Duodenal mucosa (tissue), 2 donors: ENCODE results near the gene SIGLEC12.
"Not testable (repeated sequence)": the region's sequence is repeated elsewhere in the genome, so short reads cannot be mapped to it uniquely, and the experiment has no call there.

Experiments
- H3K27ac ChIP-seq: one replicate; pipeline ENCODE4 v1.7.0; 2013; ENCODE audit warnings: low read depth, low read length
- H3K27me3 ChIP-seq, 2 donors: one replicate each; pipeline ENCODE4 v1.7.0; 2013; ENCODE audit warnings: low read length in 2 of 2, control low read depth in 1 of 2; ENCODE audit not compliant: insufficient read depth in 2 of 2, control insufficient read depth in 1 of 2
- H3K36me3 ChIP-seq, 2 donors: one replicate each; pipeline ENCODE4 v1.7.0; 2013; ENCODE audit warnings: low read length in 2 of 2, control low read depth in 1 of 2; ENCODE audit not compliant: insufficient read depth in 2 of 2, control insufficient read depth in 1 of 2
- H3K4me1 ChIP-seq, 2 donors: one replicate each; pipeline ENCODE4 v1.7.0; 2013; ENCODE audit warnings: low read length in 2 of 2, control low read depth in 1 of 2; ENCODE audit not compliant: insufficient read depth in 2 of 2, control insufficient read depth in 1 of 2
- H3K4me3 ChIP-seq, 2 donors: one replicate each; pipeline ENCODE4 v1.7.0; 2013; ENCODE audit warnings: low read length in 2 of 2, low read depth in 1 of 2
- H3K9ac ChIP-seq, 2 donors: one replicate each; pipeline ENCODE4 v1.7.0; 2013; ENCODE audit warnings: low read length in 2 of 2, low read depth in 1 of 2
- H3K9me3 ChIP-seq, 2 donors: one replicate each; pipeline ENCODE4 v1.7.0; 2013; ENCODE audit warnings: low read length in 2 of 2, control low read depth in 1 of 2; ENCODE audit not compliant: control insufficient read depth in 1 of 2

The SIGLEC12 gene

DNA sequence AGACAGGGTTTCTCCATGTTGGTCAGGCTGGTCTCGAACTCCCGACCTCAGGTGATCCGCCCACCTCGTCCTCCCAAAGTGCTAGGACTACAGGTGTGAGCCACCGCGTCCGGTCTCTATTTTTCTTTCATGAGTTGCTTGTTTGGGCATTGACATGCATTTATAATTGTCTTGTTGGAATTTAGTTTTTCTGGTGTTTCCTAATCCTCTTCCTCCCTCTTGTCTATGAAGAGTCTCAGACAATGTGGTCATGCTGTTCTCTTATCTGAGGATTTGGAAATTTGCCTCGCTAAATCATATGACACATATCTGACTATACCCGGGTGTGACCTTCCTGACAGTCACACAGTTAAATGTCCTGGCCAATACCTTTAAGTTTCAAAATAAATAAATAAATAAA is 30.6 kb downstream of the SIGLEC12 start:
- Histone ChIP-seq H3K36me3 (no peaks in the 10 kb centered on the region), H3K9ac (no peak overlapping the region), H3K27ac (no peak overlapping the region), H3K4me3 (no peak overlapping the region), H3K9me3 (no peaks in the 10 kb centered on the region), H3K4me1 (peaks cover 25 to 26% of the 10 kb centered on the region in 2 donors), H3K27me3 (no peaks in the 10 kb centered on the region)

DNA sequence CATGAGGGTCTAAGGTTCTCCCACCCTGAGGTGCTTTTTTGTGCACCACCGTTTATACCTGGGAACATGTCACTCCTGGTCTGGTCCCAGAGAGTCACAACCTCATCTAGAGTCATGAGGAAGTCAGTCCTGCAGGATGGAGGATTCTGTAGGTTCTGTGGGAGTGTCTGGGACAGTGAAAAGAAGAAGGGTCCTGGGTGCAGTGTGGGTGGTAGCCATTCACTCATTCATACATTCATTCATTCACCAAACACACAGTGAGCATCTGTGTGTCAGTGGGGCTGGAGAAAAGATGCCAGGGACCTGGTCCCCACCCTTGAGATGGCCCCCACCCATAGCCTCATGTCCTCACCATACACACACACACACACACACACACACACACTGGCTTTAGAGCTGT is 32.0 kb downstream of the SIGLEC12 start:
- Histone ChIP-seq H3K36me3 (no peaks in the 10 kb centered on the region), H3K4me3 (no peak overlapping the region), H3K9ac (no peak overlapping the region), H3K4me1 (peaks cover 19 to 20% of the 10 kb centered on the region in 2 donors), H3K27me3 (no peaks in the 10 kb centered on the region), H3K9me3 (no peaks in the 10 kb centered on the region), H3K27ac (no peak overlapping the region)

- no peaks in the 10 kb centered on the region for H3K36me3 ChIP-seq
- no peak overlapping the region for H3K4me3 ChIP-seq
- H3K4me1 ChIP-seq = peaks cover 14 to 16% of the 10 kb centered on the region in 2 donors
- H3K27ac ChIP-seq = no peak overlapping the region
- H3K9me3 ChIP-seq = no peaks in the 10 kb centered on the region
- no peak overlapping the region for H3K9ac ChIP-seq
- H3K27me3 ChIP-seq = no peaks in the 10 kb centered on the region
These were observed 32.4 kb downstream of the SIGLEC12 start for GRCh38 chr19:51469162-51469561.

- no peak overlapping the region for H3K4me3 ChIP-seq
- no peaks in the 10 kb centered on the region for H3K27me3 ChIP-seq
- no peaks in the 10 kb centered on the region for H3K36me3 ChIP-seq
- H3K9ac ChIP-seq = no peak overlapping the region
- H3K9me3 ChIP-seq = no peaks in the 10 kb centered on the region
- no peak overlapping the region for H3K27ac ChIP-seq
- H3K4me1 ChIP-seq = peaks cover 11 to 12% of the 10 kb centered on the region in 2 donors
These were observed 33.1 kb downstream of the SIGLEC12 start for GRCh38 chr19:51468545-51468920.

GRCh38 chr19:51467864-51468544 is 33.6 kb downstream of the SIGLEC12 start:
- Histone ChIP-seq H3K27ac (no peak overlapping the region), H3K9ac (no peak overlapping the region), H3K4me1 (peaks cover 7 to 9% of the 10 kb centered on the region in 2 donors), H3K4me3 (no peak overlapping the region), H3K9me3 (no peaks in the 10 kb centered on the region), H3K27me3 (peaks cover 0 to under 1% of the 10 kb centered on the region in 2 donors), H3K36me3 (no peaks in the 10 kb centered on the region)

- no peaks in the 10 kb centered on the region for H3K36me3 ChIP-seq
- peaks cover 0 to 3% of the 10 kb centered on the region in 2 donors for H3K4me1 ChIP-seq
- H3K9me3 ChIP-seq = no peaks in the 10 kb centered on the region
- H3K9ac ChIP-seq = no peak overlapping the region
- H3K4me3 ChIP-seq = no peak overlapping the region
- H3K27ac ChIP-seq = no peak overlapping the region
- H3K27me3 ChIP-seq = peaks cover 6% of the 10 kb centered on the region in 2 donors
These were observed 34.9 kb downstream of the SIGLEC12 start for GRCh38 chr19:51466723-51467122.

- H3K9me3 ChIP-seq, H3K36me3 ChIP-seq, H3K9ac ChIP-seq, H3K27ac ChIP-seq, H3K27me3 ChIP-seq, H3K4me3 ChIP-seq: not testable (repeated sequence)
- H3K4me1 ChIP-seq = peaks cover 0 to 12% of the 10 kb centered on the region in 2 donors
These were observed 37.5 kb downstream of the SIGLEC12 start for GRCh38 chr19:51463976-51464581.

GRCh38 chr19:51462681-51463080 is 38.9 kb downstream of the SIGLEC12 start:
- H3K9ac ChIP-seq = no peak overlapping the region
- no peak overlapping the region for H3K4me3 ChIP-seq
- H3K27me3 ChIP-seq = peaks cover 6 to 12% of the 10 kb centered on the region in 2 donors
- H3K27ac ChIP-seq = no peak overlapping the region
- no peaks in the 10 kb centered on the region for H3K9me3 ChIP-seq
- H3K4me1 ChIP-seq = peaks cover 0 to 9% of the 10 kb centered on the region in 2 donors
- H3K36me3 ChIP-seq = no peaks in the 10 kb centered on the region

DNA sequence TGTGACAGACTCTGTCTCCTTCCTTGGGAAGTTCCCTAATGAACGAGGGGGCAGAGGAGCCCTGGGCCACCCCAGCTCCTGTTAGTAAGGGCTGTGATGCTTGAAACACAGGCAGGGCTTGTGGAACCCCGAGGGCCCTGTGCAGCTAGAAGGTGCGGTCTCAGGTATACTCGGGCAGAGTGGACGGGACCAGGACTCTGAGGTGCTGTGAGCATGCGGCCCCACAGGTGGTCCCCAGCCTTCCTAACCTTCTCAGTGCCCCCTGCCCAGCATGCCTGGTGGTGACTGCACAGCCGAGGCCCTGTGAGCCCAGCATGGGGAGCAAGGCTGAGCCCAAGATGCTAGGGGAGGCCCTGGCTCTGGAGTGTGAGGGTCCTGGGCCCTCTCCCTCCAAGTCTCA is 39.3 kb downstream of the SIGLEC12 start:
- Histone ChIP-seq H3K9ac (no peak overlapping the region), H3K9me3 (no peaks in the 10 kb centered on the region), H3K27ac (no peak overlapping the region), H3K4me3 (no peak overlapping the region), H3K4me1 (peaks cover 0 to 9% of the 10 kb centered on the region in 2 donors), H3K36me3 (no peaks in the 10 kb centered on the region), H3K27me3 (peaks cover 6 to 12% of the 10 kb centered on the region in 2 donors)

DNA sequence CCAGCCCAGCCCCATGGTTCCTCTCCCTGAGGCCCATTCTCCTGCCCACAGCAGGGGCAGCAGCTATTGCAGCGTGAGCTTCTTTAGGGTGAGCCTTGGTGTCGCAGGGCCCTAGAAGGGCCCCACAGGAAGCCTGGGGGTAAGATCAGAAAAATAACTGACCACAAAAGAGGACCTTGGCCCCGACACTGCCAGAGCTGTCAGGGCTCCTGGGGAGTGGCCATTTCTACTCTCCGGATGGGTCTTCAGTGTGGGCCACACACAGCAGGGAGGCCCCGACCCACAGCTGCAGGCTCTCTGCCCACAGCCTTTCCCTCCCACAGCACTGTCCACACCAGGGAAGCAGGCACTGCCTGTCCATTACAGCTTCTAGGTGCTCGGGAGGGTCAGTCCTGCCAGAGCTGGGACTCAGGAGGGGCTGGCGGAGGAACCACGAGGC is 39.9 kb downstream of the SIGLEC12 start:
- Histone ChIP-seq H3K27me3 (peaks cover 6 to 12% of the 10 kb centered on the region in 2 donors), H3K9ac (no peak overlapping the region), H3K4me3 (no peak overlapping the region), H3K36me3 (no peaks in the 10 kb centered on the region), H3K4me1 (peaks cover 0 to 9% of the 10 kb centered on the region in 2 donors), H3K27ac (no peak overlapping the region), H3K9me3 (no peaks in the 10 kb centered on the region)
